Keratinocyte (primary cell): ENCODE data around the gene ADARB2. TPM values are rescaled to one million over a fixed set of nuclear protein-coding genes. Genes with fewer than 3 reads are reported as not detected.

Experiments
- DNase-seq: peaks from one replicate; pipeline ENCODE4 v3.0.0-alpha.2; 2011; ENCODE audit warnings: low read depth, missing footprints, low spot score
- FAIRE-seq: peaks from 2 replicates; lab custom pipeline; 2011; peaks lifted over from hg19 to GRCh38; lab: Jason Lieb, UNC
- H2AFZ ChIP-seq: 2 replicates; pipeline ENCODE4 v1.6.0; 2012; ENCODE audit warnings: low read length, control low read depth, inconsistent platforms; ENCODE audit not compliant: control insufficient read depth
- H3K27ac ChIP-seq: 2 replicates; pipeline ENCODE4 v1.5.1; 2011; ENCODE audit warnings: low read length; ENCODE audit not compliant: control insufficient read depth, insufficient read depth
- H3K27me3 ChIP-seq: 3 replicates; pipeline ENCODE4 v1.6.0; 2011; ENCODE audit warnings: low read length; ENCODE audit not compliant: control insufficient read depth, insufficient read depth; ENCODE audit errors: extremely low read depth
- H3K36me3 ChIP-seq, 2 experiments: 2 replicates in 1 of 2; 3 replicates in 1 of 2; pipeline ENCODE4 v1.5.1; 2011; ENCODE audit warnings: low read length in 2 of 2, mild to moderate bottlenecking in 1 of 2; ENCODE audit not compliant: control insufficient read depth in 2 of 2, insufficient read depth in 2 of 2; ENCODE audit errors: extremely low read depth in 1 of 2
- H3K4me1 ChIP-seq: 3 replicates; pipeline ENCODE4 v1.5.1; 2011; ENCODE audit warnings: low read length; ENCODE audit not compliant: control insufficient read depth, insufficient read depth; ENCODE audit errors: extremely low read depth
- H3K4me2 ChIP-seq: 3 replicates; pipeline ENCODE4 v1.6.0; 2011; ENCODE audit warnings: low read depth, low read length; ENCODE audit not compliant: control insufficient read depth, insufficient read depth; ENCODE audit errors: extremely low read depth
- H3K4me3 ChIP-seq, 3 experiments: fragments of 200-600 bp in 1 of 3; sonication (generic) in 1 of 3; 2 replicates in 2 of 3; 3 replicates in 1 of 3; pipeline ENCODE4 v1.5.1; 2011 to 2016; ENCODE audit warnings: low read length in 3 of 3, mild to moderate bottlenecking in 3 of 3, control low read depth in 2 of 3, inconsistent platforms in 1 of 3, low read depth in 1 of 3, mixed read lengths in 1 of 3, mixed run types in 1 of 3, moderate library complexity in 1 of 3; ENCODE audit not compliant: control insufficient read depth in 2 of 3, insufficient read depth in 2 of 3; ENCODE audit errors: extremely low read depth in 1 of 3
- H3K79me2 ChIP-seq: 2 replicates; pipeline ENCODE4 v1.6.0; 2012; ENCODE audit warnings: low read length; ENCODE audit not compliant: control insufficient read depth, insufficient read depth
- H3K9ac ChIP-seq: 3 replicates; pipeline ENCODE4 v1.6.0; 2011; ENCODE audit warnings: low read length; ENCODE audit not compliant: control insufficient read depth, insufficient read depth; ENCODE audit errors: extremely low read depth
- H3K9me1 ChIP-seq: 3 replicates; pipeline ENCODE4 v1.6.0; 2011; ENCODE audit warnings: low read length; ENCODE audit not compliant: control insufficient read depth, insufficient read depth; ENCODE audit errors: extremely low read depth
- H3K9me3 ChIP-seq: 2 replicates; pipeline ENCODE4 v1.5.1; 2012; ENCODE audit warnings: low read depth, low read length; ENCODE audit not compliant: control insufficient read depth
- H4K20me1 ChIP-seq: 3 replicates; pipeline ENCODE4 v1.6.0; 2011; ENCODE audit warnings: low read length; ENCODE audit not compliant: control insufficient read depth, insufficient read depth; ENCODE audit errors: extremely low read depth
- CTCF ChIP-seq, 3 experiments: IDR thresholded peaks in 1 of 3; conservative IDR thresholded peaks in 1 of 3; optimal IDR thresholded peaks in 1 of 3; 2 replicates in 2 of 3; 3 replicates in 1 of 3; pipeline versions ENCODE3 to v1.5.1; 2011; ENCODE audit warnings: low read length in 3 of 3, mild to moderate bottlenecking in 3 of 3, moderate library complexity in 2 of 3, control low read depth in 1 of 3, inconsistent platforms in 1 of 3; ENCODE audit not compliant: insufficient read depth in 2 of 3; ENCODE audit errors: extremely low read depth in 1 of 3
- EZH2 ChIP-seq: IDR thresholded peaks from one replicate; pipeline ENCODE4 v1.6.1; 2012; ENCODE audit warnings: inconsistent platforms, mild to moderate bottlenecking, low read length, moderate library complexity
- dilution Hi-C: fragments of 300-500 bp; cut with MboI; formaldehyde crosslinking; loops from one replicate; pipeline ENCODE4 v1.7.0; 2020; ENCODE audit warnings: low sequenced_read_pairs; ENCODE audit not compliant: extremely low pct_ligation_motif_present
- polyA plus RNA-seq, 5 experiments: library from polyadenylated mRNA; depleted of rRNA in 3 of 5; stranded (reverse) in 3 of 5; stranded (forward) in 1 of 5; unstranded in 1 of 5; fragments of >200 nt; gene quantifications; 1 replicate in 1 of 5; 2 replicates in 3 of 5; 3 replicates in 1 of 5; pipeline versions ENCODE4 v1.2.1 to v1.2.3, GENCODE V29; 2011 to 2012; ENCODE audit warnings: missing spikeins in 2 of 5, low read depth in 1 of 5, low replicate concordance in 1 of 5

ADARB2 gene
- polyA plus RNA-seq, 1 donor (not counting 4 experiments of a cell fraction or from before 2014, with no cell fraction given) = not detected

DNA sequence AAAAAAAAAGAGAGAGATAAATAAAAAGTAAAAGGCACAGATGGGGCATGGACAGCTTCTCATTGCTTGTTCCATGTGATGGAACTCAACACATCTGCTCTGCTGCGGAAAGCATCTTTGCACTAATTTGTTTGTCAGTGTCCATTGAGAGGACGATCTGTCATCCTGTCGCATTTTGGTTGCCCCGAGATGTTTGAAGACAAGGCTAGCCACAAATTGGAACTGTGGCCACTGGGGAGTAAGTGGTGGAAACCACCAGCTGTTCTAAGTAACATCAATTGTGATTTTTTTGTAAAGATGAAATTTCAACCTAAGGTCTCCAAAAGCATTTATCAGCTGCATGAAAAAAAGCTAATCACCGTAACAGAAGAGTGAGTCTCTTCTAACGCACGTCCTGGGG, 312.7 kb downstream of the ADARB2 start:
- Histone ChIP-seq H3K4me1 (no peaks in the 10 kb centered on the region), H3K9me1 (no peaks in the 10 kb centered on the region), H3K27me3 (no peaks in the 10 kb centered on the region), H2AFZ (no peak overlapping the region), H4K20me1 (no peaks in the 10 kb centered on the region), H3K36me3 (no peaks in the 10 kb centered on the region), H3K9ac (no peak overlapping the region), H3K4me2 (no peak overlapping the region), H3K4me3 (no peak overlapping the region), H3K27ac (no peak overlapping the region), H3K9me3 (peaks cover 4% of the 10 kb centered on the region), H3K79me2 (no peaks in the 10 kb centered on the region)
- dilution Hi-C loops = no loop called here
- FAIRE-seq (no peak), DNase-seq (no peak)
- no peak for TF ChIP-seq EZH2
- TF ChIP-seq CTCF (optimal IDR thresholded peaks at IDR 0.05 in 1 of 3, IDR thresholded peaks at IDR 0.05 in 1 of 3, conservative IDR thresholded peaks at IDR 0.05 in 1 of 3; ENCODE audit: extremely low read depth in 1 of 3, insufficient read depth in 2 of 3, low read length in 3 of 3) = no peak

- Histone ChIP-seq H3K4me1 (no peaks in the 10 kb centered on the region), H3K36me3 (no peaks in the 10 kb centered on the region), H3K79me2 (no peaks in the 10 kb centered on the region), H3K9me1 (no peaks in the 10 kb centered on the region), H3K4me3 (no peak overlapping the region), H3K9me3 (peaks cover 4% of the 10 kb centered on the region), H2AFZ (no peak overlapping the region), H3K9ac (no peak overlapping the region), H4K20me1 (no peaks in the 10 kb centered on the region), H3K4me2 (no peak overlapping the region), H3K27me3 (no peaks in the 10 kb centered on the region), H3K27ac (no peak overlapping the region)
- dilution Hi-C loops = no loop called here
- DNase-seq (no peak), FAIRE-seq (no peak)
- TF ChIP-seq CTCF (optimal IDR thresholded peaks at IDR 0.05 in 1 of 3, IDR thresholded peaks at IDR 0.05 in 1 of 3, conservative IDR thresholded peaks at IDR 0.05 in 1 of 3; ENCODE audit: extremely low read depth in 1 of 3, insufficient read depth in 2 of 3, low read length in 3 of 3) (no peak), EZH2 (no peak)
Observed at GRCh38 chr10:1423676-1424253, 313.6 kb downstream of the ADARB2 start.
